A204.1 (cell line): ENCODE data around the gene CARF.
"Not testable (repeated sequence)": the region's sequence is repeated elsewhere in the genome, so short reads cannot be mapped to it uniquely, and the experiment has no call there.

Experiments used
- FAIRE-seq: peaks from 2 replicates; lab custom pipeline; 2012; peaks lifted over from hg19 to GRCh38; lab: Jason Lieb, UNC

CARF gene

GRCh38 chr2:202938960-202939359 is 26.9 kb downstream of the CARF start:
- no peak for FAIRE-seq

DNA sequence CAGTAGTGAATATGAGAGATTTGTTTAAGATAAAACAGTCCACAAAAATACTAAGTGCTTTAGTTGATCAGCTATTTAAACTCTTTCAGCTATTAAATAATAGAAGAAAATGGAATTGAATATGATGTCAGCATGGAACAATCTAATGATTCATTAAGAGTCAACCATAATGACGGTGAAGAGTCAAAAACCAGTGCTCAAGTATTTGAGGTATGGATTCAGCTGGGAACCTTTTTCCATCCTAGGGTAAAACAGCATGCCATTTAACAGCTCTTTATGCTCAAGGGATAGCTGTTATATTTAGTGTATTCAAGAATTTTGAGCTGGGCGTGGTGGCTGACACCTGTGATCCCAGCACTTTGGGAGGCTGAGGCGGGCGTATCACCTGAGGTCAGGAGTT is 29.7 kb downstream of the CARF start:
- FAIRE-seq = no peak

GRCh38 chr2:202944408-202944807 is 32.3 kb downstream of the CARF start:
- no peak for FAIRE-seq

DNA sequence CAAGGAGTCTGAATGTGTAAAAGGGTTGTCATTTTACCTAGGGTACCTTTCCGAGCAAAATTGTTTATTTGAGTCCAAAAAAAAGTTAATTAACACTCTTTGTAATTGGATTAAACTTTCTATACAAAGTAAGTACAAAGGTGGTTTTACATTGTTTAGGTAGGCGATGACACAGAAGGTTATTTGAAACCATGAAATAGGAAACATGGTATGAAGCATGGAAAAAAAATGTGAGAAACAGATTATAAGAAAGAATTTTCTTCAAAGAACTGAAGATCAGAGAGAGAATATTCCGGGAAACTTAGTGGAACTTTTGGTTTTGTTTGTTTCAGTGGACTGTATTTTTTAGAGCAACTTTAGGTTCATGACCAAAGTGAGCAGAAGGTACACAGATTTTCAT is 32.7 kb downstream of the CARF start:
- FAIRE-seq = no peak

GRCh38 chr2:202945497-202945896 is 33.4 kb downstream of the CARF start:
- no peak for FAIRE-seq

DNA sequence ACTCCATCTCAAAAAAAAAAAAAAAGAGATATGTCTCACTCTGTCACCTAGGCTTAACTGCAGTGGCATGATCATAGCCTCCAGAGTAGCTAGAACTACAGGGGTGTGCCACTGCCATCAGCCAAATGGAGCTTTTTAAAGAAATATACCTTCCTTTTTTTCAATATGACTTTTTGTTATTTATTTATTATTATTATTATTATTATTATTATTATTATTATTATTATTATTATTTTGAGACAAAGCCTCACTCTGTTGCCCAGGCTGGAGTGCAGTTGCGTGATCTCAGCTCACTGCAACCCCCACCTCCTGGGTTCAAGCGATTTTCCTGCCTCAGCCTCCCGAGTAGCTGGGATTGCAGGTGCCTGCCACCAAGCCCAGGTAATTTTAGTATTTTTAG is 37.3 kb downstream of the CARF start:
- not testable (repeated sequence) for FAIRE-seq

- no peak for FAIRE-seq
Observed at GRCh38 chr2:202950592-202950991, 38.5 kb downstream of the CARF start.

GRCh38 chr2:202960524-202960923 is 48.4 kb downstream of the CARF start:
- no peak for FAIRE-seq

DNA sequence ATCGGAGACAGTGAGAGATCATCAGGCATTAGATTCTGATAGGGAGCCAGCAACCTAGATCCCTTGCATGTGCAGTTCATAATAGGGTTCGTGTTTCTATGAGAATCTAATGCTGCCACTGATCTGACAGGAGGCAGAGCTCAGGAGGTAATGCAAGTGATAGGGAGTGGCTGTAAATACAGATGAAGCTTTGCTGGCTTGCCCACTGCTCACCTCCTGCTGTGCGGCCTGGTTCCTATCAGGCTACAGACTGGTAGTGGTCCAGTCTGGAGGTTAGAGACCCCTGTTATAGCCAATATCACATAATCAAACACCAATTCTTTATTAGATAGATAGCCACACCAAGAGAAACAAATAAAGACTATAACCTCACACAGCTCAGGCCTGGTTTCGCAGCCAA is 51.6 kb downstream of the CARF start:
- no peak for FAIRE-seq

GRCh38 chr2:202965810-202966460 is 53.9 kb downstream of the CARF start:
- no peak for FAIRE-seq

GRCh38 chr2:202969404-202969803 is 57.3 kb downstream of the CARF start:
- not testable (repeated sequence) for FAIRE-seq

GRCh38 chr2:202976809-202977208 is 64.7 kb downstream of the CARF start:
- FAIRE-seq = no peak

- no peak for FAIRE-seq
Observed at GRCh38 chr2:202982779-202983491, 70.9 kb downstream of the CARF start.

- FAIRE-seq = no peak
Observed at GRCh38 chr2:202989749-202990148, 77.7 kb downstream of the CARF start.

DNA sequence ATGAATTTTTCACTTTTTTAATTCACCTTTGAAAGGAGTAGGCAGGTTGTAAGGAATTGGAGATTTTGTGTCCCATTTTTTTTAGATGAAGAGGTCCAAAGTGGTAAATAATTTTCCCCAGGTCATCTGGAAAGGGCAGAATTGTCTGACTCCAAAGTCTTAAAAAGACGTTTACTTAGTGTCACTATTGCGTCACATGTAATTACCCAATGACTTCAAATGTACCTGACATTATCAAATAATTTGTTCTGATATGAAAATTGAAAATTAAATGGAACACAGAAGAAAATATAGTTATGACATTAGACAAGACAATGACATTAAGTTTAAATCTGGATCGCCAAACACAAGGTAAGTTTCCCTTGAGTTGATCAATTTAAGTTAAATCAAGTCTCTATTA is 78.4 kb downstream of the CARF start:
- FAIRE-seq = no peak

- FAIRE-seq = not testable (repeated sequence)
Observed at GRCh38 chr2:202997113-202997512, 85.0 kb downstream of the CARF start.

DNA sequence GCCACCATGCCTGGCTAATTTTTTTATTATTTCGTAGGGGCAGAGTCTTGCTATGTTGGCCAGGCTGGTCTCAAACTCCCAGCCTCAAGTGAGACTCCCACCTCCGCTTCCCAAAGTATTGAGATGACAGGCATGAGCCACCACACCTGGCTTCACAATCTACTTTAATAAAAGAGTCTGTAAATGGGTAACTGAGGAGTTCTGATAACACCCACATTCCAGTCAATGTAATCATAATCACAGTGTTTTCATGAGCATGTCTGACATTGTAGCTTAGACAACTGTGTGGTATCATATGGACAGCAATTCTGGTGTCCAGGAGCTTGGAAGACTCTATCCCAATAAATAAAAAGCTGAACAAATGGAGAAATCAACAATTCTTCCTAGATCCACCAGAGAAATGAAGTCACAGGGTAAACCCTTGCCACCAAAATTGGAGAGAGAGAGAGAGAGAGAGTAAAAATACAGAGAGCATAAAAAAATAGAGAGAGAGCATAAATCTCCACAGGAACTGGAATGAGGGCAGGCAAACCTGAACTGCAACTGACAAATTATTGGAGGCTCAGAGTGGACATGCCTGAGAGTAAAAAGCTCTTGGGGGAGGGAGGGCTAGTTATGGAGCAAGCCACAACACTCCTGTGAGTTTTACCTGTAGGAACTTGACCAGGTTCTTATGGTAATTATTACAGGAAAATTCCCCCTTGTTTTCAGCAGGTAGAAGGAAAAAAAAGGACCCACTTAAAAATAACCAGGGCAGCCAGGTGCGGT is 90.2 kb downstream of the CARF start:
- no peak for FAIRE-seq

DNA sequence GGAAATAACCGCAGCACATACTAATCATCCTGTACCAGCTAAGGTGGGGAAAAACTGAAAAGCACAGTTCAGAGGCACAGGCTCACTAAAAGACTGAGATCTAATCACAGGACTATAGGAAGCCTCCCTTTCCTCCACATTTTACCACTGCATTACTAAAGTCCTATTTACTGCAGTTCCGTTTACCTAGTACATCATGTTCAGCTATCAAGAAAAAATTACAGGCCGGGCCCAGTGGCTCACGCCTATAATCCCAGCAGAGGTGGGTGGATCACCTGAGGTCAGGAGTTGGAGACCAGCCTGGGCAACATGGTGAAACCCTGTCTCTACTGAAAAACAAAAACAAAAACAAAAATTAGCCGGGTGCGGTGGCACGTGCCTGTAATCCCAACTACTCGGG is 91.6 kb downstream of the CARF start:
- FAIRE-seq = no peak

GRCh38 chr2:203014456-203015199 is 102.6 kb downstream of the CARF start, which contains the start of gene NBEAL1:
Gene NBEAL1 (plus strand): TSS chr2:203014875. CDS start chr2:203016385, 1,510 bp downstream.
- peak; percentile 99 for FAIRE-seq

DNA sequence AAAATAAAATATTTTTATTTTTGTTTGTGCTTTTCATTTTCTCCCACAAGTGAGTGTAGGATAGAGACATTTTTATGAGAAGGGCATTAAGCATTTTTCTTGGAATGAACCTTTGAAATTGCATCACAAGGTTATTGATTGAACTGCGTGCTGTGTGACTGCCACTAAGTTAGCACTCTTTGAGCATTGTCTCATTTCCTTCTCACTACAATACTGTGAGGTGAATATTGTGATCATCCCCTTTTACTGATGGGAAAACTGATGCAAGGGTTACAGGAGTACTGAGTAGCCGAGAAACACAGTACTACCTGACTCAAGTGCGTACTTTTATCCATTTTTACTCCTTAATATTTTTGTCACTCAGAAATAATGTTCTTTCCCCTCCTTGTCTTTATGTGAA is 104.6 kb downstream of the CARF start:
- FAIRE-seq = no peak

GRCh38 chr2:203018181-203018580 is 106.1 kb downstream of the CARF start:
- FAIRE-seq = no peak

GRCh38 chr2:203019142-203019541 is 107.1 kb downstream of the CARF start:
- FAIRE-seq = no peak

- FAIRE-seq = no peak
Observed at GRCh38 chr2:203021991-203022390, 109.9 kb downstream of the CARF start.
